Omental fat pad (tissue), 4 donors: Measurements from ENCODE around the gene CIDEC. TPM values are rescaled to one million over a fixed set of nuclear protein-coding genes. Genes with fewer than 3 reads are reported as not detected.

Experiments used
- ATAC-seq: fragments of 150-250 bp; one replicate; pipeline ENCODE4 v1.9.1; 2016; ENCODE audit warnings: mild to moderate bottlenecking, moderate library complexity; ENCODE audit not compliant: low FRiP score
- DNase-seq: peaks from one replicate; pipeline ENCODE4 v3.0.0-alpha.2; 2019; ENCODE audit warnings: low spot score
- total RNA-seq, 4 donors: library from RNA; depleted of rRNA; stranded (reverse); fragments of >200 nt; gene quantifications; one replicate each; pipeline ENCODE4 v1.1.0, GENCODE V29; 2016
- TF ChIP-seq, protein P1 (sequence below), 3 donors: fragments of 450-650 bp; IDR thresholded peaks; one replicate each; pipeline ENCODE4 v1.5.1; 2016 to 2017; ENCODE audit warnings: antibody characterized with exemption in 3 of 3, mild to moderate bottlenecking in 3 of 3, moderate library complexity in 2 of 3

Gene CIDEC
- total RNA-seq, result 1,000 to 10,000 TPM in 1 of 4 donors, 100 to 1,000 TPM in 3; 318 to 1,481 (median 713) TPM

GRCh38 chr3:9879830-9880549, at the start of gene CIDEC:
TSS of gene CIDEC (minus strand) at chr3:9880253. CDS start at chr3:9878486, 1,767 bp downstream.
- TF ChIP-seq, protein P1, sequence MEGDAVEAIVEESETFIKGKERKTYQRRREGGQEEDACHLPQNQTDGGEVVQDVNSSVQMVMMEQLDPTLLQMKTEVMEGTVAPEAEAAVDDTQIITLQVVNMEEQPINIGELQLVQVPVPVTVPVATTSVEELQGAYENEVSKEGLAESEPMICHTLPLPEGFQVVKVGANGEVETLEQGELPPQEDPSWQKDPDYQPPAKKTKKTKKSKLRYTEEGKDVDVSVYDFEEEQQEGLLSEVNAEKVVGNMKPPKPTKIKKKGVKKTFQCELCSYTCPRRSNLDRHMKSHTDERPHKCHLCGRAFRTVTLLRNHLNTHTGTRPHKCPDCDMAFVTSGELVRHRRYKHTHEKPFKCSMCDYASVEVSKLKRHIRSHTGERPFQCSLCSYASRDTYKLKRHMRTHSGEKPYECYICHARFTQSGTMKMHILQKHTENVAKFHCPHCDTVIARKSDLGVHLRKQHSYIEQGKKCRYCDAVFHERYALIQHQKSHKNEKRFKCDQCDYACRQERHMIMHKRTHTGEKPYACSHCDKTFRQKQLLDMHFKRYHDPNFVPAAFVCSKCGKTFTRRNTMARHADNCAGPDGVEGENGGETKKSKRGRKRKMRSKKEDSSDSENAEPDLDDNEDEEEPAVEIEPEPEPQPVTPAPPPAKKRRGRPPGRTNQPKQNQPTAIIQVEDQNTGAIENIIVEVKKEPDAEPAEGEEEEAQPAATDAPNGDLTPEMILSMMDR (IDR thresholded peaks at IDR 0.05), result no peak
- DNase-seq (no peak), ATAC-seq (no peak)

DNA sequence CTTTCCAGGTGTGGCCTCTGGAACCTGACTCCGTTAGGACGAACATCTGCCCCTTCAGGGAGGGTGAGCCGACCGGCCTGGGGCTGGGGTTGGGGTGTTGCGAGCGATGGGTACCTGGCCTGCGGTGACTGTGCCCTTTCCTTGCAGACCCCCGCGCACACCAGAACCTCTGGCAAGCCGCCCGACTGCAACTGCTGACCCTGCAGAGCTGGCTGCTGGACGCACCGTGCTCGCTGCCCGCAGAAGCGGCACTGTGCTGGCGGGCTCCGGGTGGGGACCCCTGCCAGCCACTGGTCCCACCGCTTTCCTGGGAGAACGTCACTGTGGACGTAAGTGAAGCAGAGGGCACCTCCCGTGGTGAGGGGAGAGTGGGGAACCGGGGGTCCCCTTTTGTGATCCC, 48.1 kb upstream of the CIDEC start:
- TF ChIP-seq, protein P1 (IDR thresholded peaks at IDR 0.05), result no peak
- DNase-seq, result no peak
- ATAC-seq, result no peak

- DNase-seq (no peak), ATAC-seq (no peak)
- TF ChIP-seq, protein P1 (IDR thresholded peaks at IDR 0.05), result no peak
Measured at GRCh38 chr3:9918261-9919038, 38.4 kb upstream of the CIDEC start.

- no peak for DNase-seq
- TF ChIP-seq, protein P1 (IDR thresholded peaks at IDR 0.05), result no peak
- no peak for ATAC-seq
Measured at GRCh38 chr3:9917820-9918219, 37.8 kb upstream of the CIDEC start.

DNA sequence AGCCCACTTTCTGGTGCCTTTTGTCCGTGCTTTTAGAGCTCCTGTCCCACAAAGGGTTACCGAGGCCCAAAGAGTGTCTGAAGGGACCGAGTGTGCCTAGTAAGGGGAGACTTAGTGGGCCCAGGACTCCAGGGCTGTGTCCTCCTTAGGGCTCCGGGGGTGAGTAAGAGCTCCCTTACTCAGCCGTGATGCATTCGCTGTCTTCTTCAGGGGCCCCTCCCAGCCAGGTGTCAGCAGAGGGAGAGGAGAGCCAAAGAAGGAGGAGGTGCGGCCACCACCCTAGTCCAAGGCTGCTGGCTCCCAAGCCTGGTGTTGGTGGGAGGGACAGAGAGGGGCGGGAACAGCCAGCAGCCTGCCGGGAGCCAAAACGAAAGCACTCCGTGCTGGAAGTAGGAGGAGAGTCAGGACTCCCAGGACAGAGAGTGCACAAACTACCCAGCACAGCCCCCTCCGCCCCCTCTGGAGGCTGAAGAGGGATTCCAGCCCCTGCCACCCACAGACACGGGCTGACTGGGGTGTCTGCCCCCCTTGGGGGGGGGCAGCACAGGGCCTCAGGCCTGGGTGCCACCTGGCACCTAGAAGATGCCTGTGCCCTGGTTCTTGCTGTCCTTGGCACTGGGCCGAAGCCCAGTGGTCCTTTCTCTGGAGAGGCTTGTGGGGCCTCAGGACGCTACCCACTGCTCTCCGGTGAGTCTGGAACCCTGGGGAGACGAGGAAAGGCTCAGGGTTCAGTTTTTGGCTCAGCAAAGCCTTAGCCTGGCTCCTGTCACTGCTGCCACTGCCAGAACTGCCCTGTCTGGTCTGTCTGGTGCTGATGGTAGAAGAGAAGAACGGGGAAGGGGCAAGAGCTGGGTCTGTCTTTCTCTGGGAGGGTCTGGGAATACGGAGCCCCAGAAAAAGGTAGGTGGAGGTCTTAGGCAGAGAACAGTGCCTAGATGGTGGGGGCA, 37.0 kb upstream of the CIDEC start, which contains the start of gene IL17RC:
Gene IL17RC (plus strand): TSS at position 365 of the 947 bp plus-strand sequence. CDS start 218 bp downstream, at position 583.
- peak; percentile 56 for DNase-seq
- peak; percentile 95 for ATAC-seq
- TF ChIP-seq, protein P1 (IDR thresholded peaks at IDR 0.05), result no peak

DNA sequence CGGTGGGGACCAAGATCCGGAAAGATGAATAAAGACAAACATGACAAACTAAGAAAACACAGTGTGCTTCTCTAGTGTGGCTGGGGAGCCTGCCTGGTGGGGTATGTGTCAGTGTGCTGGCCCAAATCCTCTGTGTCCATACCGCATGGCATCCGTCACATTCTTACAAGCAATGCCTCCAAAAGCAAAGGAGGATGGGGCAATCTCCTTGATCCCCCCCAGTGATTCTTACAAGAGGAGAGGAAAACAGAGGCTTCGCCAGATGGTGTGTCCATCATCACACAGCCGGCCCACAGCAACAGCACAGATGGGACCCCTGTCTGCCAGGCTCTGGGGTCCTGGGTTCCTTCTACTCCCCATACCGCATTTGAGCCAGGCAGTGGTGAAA, 36.3 kb upstream of the CIDEC start:
- DNase-seq (no peak), ATAC-seq (peak; percentile 39)
- TF ChIP-seq, protein P1 (IDR thresholded peaks at IDR 0.05), result no peak
